ENCODE measurements around the gene SLC9A5. TPM values are rescaled to one million over a fixed set of nuclear protein-coding genes. Genes with fewer than 3 reads are reported as not detected.

SLC9A5 gene
- polyA plus RNA-seq (ENCODE audit: insufficient read length): 1.5 TPM

- DNase-seq: peak; percentile 48
These were observed at the start of gene SLC9A5 for GRCh38 chr16:67248401-67249177. TSS of gene SLC9A5 (plus strand) at chr16:67248979. CDS start at chr16:67249015, 36 bp downstream.

GRCh38 chr16:67199011-67199807 is 49.6 kb upstream of the SLC9A5 start, which contains the start of gene ELMO3:
TSS of gene ELMO3 (plus strand) at chr16:67199131. CDS start at chr16:67199327, 196 bp downstream.
- no peak for DNase-seq

GRCh38 chr16:67199808-67200198 is 49.0 kb upstream of the SLC9A5 start:
- DNase-seq: no peak

GRCh38 chr16:67200491-67200890 is 48.3 kb upstream of the SLC9A5 start:
- DNase-seq: no peak

GRCh38 chr16:67201411-67202345 is 47.1 kb upstream of the SLC9A5 start:
- no peak for DNase-seq

- no peak for DNase-seq
These were observed 46.4 kb upstream of the SLC9A5 start for GRCh38 chr16:67202426-67202825.

GRCh38 chr16:67202956-67203493 is 45.8 kb upstream of the SLC9A5 start:
- DNase-seq: no peak

GRCh38 chr16:67204076-67204475 is 44.7 kb upstream of the SLC9A5 start:
- no peak for DNase-seq

- DNase-seq: no peak
These were observed 42.5 kb upstream of the SLC9A5 start for GRCh38 chr16:67206129-67206837.

GRCh38 chr16:67206838-67207248 is 41.9 kb upstream of the SLC9A5 start:
- DNase-seq: no peak

GRCh38 chr16:67207249-67208091 is 41.3 kb upstream of the SLC9A5 start:
- DNase-seq: no peak

GRCh38 chr16:67208154-67208896 is 40.5 kb upstream of the SLC9A5 start:
- DNase-seq: no peak

- no peak for DNase-seq
These were observed 39.2 kb upstream of the SLC9A5 start for GRCh38 chr16:67209565-67209964.

- DNase-seq: no peak
These were observed 38.5 kb upstream of the SLC9A5 start for GRCh38 chr16:67210069-67210937.

- no peak for DNase-seq
These were observed 37.1 kb upstream of the SLC9A5 start for GRCh38 chr16:67211674-67212073.

- no peak for DNase-seq
These were observed 36.0 kb upstream of the SLC9A5 start for GRCh38 chr16:67212766-67213165.

- DNase-seq: no peak
These were observed 35.4 kb upstream of the SLC9A5 start for GRCh38 chr16:67213197-67214019.

- no peak for DNase-seq
These were observed 33.1 kb upstream of the SLC9A5 start for GRCh38 chr16:67215706-67216105.
